ENCODE data around the gene EDAR.

EDAR gene

DNA sequence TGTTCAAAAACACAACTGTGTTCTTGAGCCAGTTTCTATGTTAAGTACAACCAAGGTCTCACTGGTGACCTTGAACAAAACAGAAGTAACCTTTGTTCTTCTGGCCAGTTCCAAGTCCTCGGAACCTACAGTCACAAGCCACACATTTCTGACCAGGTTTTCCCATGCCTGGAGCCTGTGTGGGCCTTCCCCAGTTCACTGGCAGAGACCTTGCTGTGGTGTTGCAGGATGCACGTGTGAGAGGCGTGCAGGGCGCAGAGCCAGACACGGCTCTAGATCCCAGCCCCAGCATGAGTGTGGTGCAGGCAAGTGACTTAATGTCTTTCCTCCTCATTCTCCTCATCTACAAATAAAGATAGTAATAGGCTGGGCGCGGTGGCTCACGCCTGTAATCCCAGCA, 25.5 kb upstream of the EDAR start:
- H3K4me3 ChIP-seq (ENCODE audit: low read depth, low read length, poor library complexity, severe bottlenecking): no peak overlapping the region
- no peaks in the 10 kb centered on the region for H3K79me2 ChIP-seq (ENCODE audit: insufficient read depth, low read length)
- H3K4me1 ChIP-seq (ENCODE audit: insufficient read depth, low read length, severe bottlenecking): no peaks in the 10 kb centered on the region
- no peaks in the 10 kb centered on the region for H3K27me3 ChIP-seq (ENCODE audit: insufficient read depth, low read length)
- H3F3A ChIP-seq (ENCODE audit: insufficient read depth, low read length): no peaks in the 10 kb centered on the region
- H3K36me3 ChIP-seq (ENCODE audit: insufficient read depth, low read length): no peaks in the 10 kb centered on the region
- H2AFZ ChIP-seq (ENCODE audit: low read length): no peak overlapping the region
- no peak overlapping the region for H3K4me2 ChIP-seq (ENCODE audit: low read length)
- no peak overlapping the region for H3K27ac ChIP-seq (ENCODE audit: low read depth, low read length, poor library complexity, severe bottlenecking)
- H3K9me3 ChIP-seq (ENCODE audit: low read length): no peaks in the 10 kb centered on the region
- H3K9me2 ChIP-seq (ENCODE audit: low read depth, low read length): no peaks in the 10 kb centered on the region
- no peak overlapping the region for H3K9ac ChIP-seq (ENCODE audit: low read length)
- no peak for TF ChIP-seq EZH2 (IDR thresholded peaks at IDR 0.05; ENCODE audit: borderline replicate concordance, low read length)
- TF ChIP-seq, protein P1, sequence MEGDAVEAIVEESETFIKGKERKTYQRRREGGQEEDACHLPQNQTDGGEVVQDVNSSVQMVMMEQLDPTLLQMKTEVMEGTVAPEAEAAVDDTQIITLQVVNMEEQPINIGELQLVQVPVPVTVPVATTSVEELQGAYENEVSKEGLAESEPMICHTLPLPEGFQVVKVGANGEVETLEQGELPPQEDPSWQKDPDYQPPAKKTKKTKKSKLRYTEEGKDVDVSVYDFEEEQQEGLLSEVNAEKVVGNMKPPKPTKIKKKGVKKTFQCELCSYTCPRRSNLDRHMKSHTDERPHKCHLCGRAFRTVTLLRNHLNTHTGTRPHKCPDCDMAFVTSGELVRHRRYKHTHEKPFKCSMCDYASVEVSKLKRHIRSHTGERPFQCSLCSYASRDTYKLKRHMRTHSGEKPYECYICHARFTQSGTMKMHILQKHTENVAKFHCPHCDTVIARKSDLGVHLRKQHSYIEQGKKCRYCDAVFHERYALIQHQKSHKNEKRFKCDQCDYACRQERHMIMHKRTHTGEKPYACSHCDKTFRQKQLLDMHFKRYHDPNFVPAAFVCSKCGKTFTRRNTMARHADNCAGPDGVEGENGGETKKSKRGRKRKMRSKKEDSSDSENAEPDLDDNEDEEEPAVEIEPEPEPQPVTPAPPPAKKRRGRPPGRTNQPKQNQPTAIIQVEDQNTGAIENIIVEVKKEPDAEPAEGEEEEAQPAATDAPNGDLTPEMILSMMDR (IDR thresholded peaks at IDR 0.05; ENCODE audit: low read length): no peak
- H4K20me1 ChIP-seq (ENCODE audit: insufficient read depth, low read length): no peaks in the 10 kb centered on the region

GRCh38 chr2:109013051-109013450, 24.0 kb upstream of the EDAR start:
- Histone ChIP-seq H2AFZ (ENCODE audit: low read length) (no peak overlapping the region), H3K27ac (ENCODE audit: low read depth, low read length, poor library complexity, severe bottlenecking) (no peak overlapping the region), H3K9me2 (ENCODE audit: low read depth, low read length) (no peaks in the 10 kb centered on the region), H3K4me1 (ENCODE audit: insufficient read depth, low read length, severe bottlenecking) (no peaks in the 10 kb centered on the region), H3K79me2 (ENCODE audit: insufficient read depth, low read length) (no peaks in the 10 kb centered on the region), H3F3A (ENCODE audit: insufficient read depth, low read length) (no peaks in the 10 kb centered on the region), H3K4me2 (ENCODE audit: low read length) (no peak overlapping the region), H3K27me3 (ENCODE audit: insufficient read depth, low read length) (no peaks in the 10 kb centered on the region), H3K4me3 (ENCODE audit: low read depth, low read length, poor library complexity, severe bottlenecking) (no peak overlapping the region), H4K20me1 (ENCODE audit: insufficient read depth, low read length) (no peaks in the 10 kb centered on the region), H3K9me3 (ENCODE audit: low read length) (no peaks in the 10 kb centered on the region), H3K9ac (ENCODE audit: low read length) (no peak overlapping the region), H3K36me3 (ENCODE audit: insufficient read depth, low read length) (no peaks in the 10 kb centered on the region)
- TF ChIP-seq, protein P1 (IDR thresholded peaks at IDR 0.05; ENCODE audit: low read length): no peak
- no peak for TF ChIP-seq EZH2 (IDR thresholded peaks at IDR 0.05; ENCODE audit: borderline replicate concordance, low read length)

DNA sequence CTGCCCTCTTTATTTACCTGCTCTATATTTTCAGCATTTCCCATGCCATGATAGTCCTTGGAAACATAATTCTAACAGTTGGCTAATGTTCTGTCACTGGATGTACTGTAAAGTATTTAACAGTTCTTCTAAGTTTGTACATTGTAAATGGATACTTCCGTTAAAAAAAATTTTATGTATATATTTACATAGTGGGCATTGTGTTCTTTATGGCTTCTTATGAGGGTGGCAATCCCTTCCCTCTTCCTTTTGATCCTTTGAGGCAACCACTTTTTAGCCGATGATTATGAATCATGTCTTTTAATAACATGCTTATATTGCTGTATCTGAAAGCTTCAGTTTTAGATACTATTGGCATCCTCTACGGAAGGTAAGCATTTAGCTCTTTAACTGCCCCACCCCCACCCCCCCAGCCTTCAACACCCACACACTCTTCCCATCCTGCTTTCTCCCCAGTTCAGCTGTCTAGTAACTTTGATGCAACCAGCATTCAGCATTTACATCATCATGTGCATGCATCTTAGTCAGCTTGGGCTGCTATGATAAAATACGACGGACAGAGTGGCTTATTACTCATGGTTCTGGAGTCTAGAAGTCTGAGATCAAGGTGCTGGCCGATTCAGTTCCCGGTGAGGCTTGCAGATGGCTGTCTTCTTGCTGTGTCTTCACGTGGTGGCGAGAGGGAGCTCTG, 21.0 kb upstream of the EDAR start:
- no peaks in the 10 kb centered on the region for H3K9me2 ChIP-seq (ENCODE audit: low read depth, low read length)
- H4K20me1 ChIP-seq (ENCODE audit: insufficient read depth, low read length): no peaks in the 10 kb centered on the region
- H3K4me1 ChIP-seq (ENCODE audit: insufficient read depth, low read length, severe bottlenecking): no peaks in the 10 kb centered on the region
- H3K9ac ChIP-seq (ENCODE audit: low read length): no peak overlapping the region
- TF ChIP-seq EZH2 (IDR thresholded peaks at IDR 0.05; ENCODE audit: borderline replicate concordance, low read length): no peak
- TF ChIP-seq, protein P1 (IDR thresholded peaks at IDR 0.05; ENCODE audit: low read length): no peak
- H3K79me2 ChIP-seq (ENCODE audit: insufficient read depth, low read length): no peaks in the 10 kb centered on the region
- H3F3A ChIP-seq (ENCODE audit: insufficient read depth, low read length): no peaks in the 10 kb centered on the region
- H3K4me2 ChIP-seq (ENCODE audit: low read length): no peak overlapping the region
- no peaks in the 10 kb centered on the region for H3K27me3 ChIP-seq (ENCODE audit: insufficient read depth, low read length)
- H3K4me3 ChIP-seq (ENCODE audit: low read depth, low read length, poor library complexity, severe bottlenecking): no peak overlapping the region
- no peaks in the 10 kb centered on the region for H3K9me3 ChIP-seq (ENCODE audit: low read length)
- no peak overlapping the region for H3K27ac ChIP-seq (ENCODE audit: low read depth, low read length, poor library complexity, severe bottlenecking)
- H2AFZ ChIP-seq (ENCODE audit: low read length): no peak overlapping the region
- no peaks in the 10 kb centered on the region for H3K36me3 ChIP-seq (ENCODE audit: insufficient read depth, low read length)
